MM.1S (cell line): ENCODE measurements around the gene CFAP77.

ENCODE experiments used
- DNase-seq: peaks from one replicate; pipeline ENCODE4 v3.0.0-alpha.2; 2015
- H2AFZ ChIP-seq: fragments of 300-600 bp; sonication (generic); 2 replicates; pipeline ENCODE4 v1.6.0; 2016; ENCODE audit warnings: antibody characterized with exemption, low read length
- H3F3A ChIP-seq: fragments of 300-600 bp; sonication (generic); 2 replicates; pipeline ENCODE4 v1.6.1; 2016; ENCODE audit warnings: mild to moderate bottlenecking, antibody characterized with exemption, low read length, moderate library complexity, mixed read lengths; ENCODE audit not compliant: insufficient read depth
- H3K27ac ChIP-seq: fragments of 300-600 bp; sonication (generic); 2 replicates; pipeline ENCODE4 v1.5.1; 2016; ENCODE audit warnings: mild to moderate bottlenecking, low read length
- H3K27me3 ChIP-seq: fragments of 300-600 bp; sonication (generic); replicated peaks from 2 replicates; pipeline ENCODE4 v1.6.0; 2016; ENCODE audit warnings: low read length; ENCODE audit not compliant: insufficient read depth
- H3K36me3 ChIP-seq: fragments of 300-600 bp; sonication (generic); replicated peaks from 2 replicates; pipeline ENCODE4 v1.6.1; 2016; ENCODE audit warnings: mild to moderate bottlenecking, low read length, mixed read lengths; ENCODE audit not compliant: insufficient read depth
- H3K4me1 ChIP-seq: fragments of 300-600 bp; sonication (generic); 2 replicates; pipeline ENCODE4 v1.6.1; 2016; ENCODE audit warnings: low read length, mixed read lengths
- H3K4me2 ChIP-seq: fragments of 300-600 bp; sonication (generic); 2 replicates; pipeline ENCODE4 v1.6.0; 2016; ENCODE audit warnings: low read depth, low read length
- H3K4me3 ChIP-seq: fragments of 300-600 bp; sonication (generic); 2 replicates; pipeline ENCODE4 v1.5.1; 2016; ENCODE audit warnings: low read length, mixed read lengths
- H3K79me2 ChIP-seq: fragments of 300-600 bp; sonication (generic); 2 replicates; pipeline ENCODE4 v1.6.1; 2016; ENCODE audit warnings: mixed run types, low read length, mixed read lengths
- H3K9ac ChIP-seq: fragments of 300-600 bp; sonication (generic); 2 replicates; pipeline ENCODE4 v1.6.1; 2016; ENCODE audit warnings: low read length, mixed read lengths
- H3K9me2 ChIP-seq: fragments of 300-600 bp; sonication (generic); replicated peaks from 2 replicates; pipeline ENCODE4 v1.6.1; 2016; ENCODE audit warnings: mild to moderate bottlenecking, low read length, mixed read lengths; ENCODE audit not compliant: insufficient read depth
- H3K9me3 ChIP-seq: fragments of 300-600 bp; sonication (generic); replicated peaks from 2 replicates; pipeline ENCODE4 v1.6.1; 2016; ENCODE audit warnings: mild to moderate bottlenecking, low read length, mixed read lengths; ENCODE audit not compliant: insufficient read depth
- H4K20me1 ChIP-seq: fragments of 300-600 bp; sonication (generic); 2 replicates; pipeline ENCODE4 v1.6.1; 2016; ENCODE audit warnings: mild to moderate bottlenecking, low read length, moderate library complexity, mixed read lengths; ENCODE audit not compliant: insufficient read depth
- EZH2 ChIP-seq: fragments of 300-600 bp; sonication (generic); optimal IDR thresholded peaks from 2 replicates; pipeline ENCODE3; 2017; ENCODE audit warnings: low read depth, mild to moderate bottlenecking, antibody characterized with exemption, low read length, mixed read lengths
- EZH2phosphoT487 ChIP-seq: fragments of 300-600 bp; sonication (generic); IDR thresholded peaks from 2 replicates; pipeline ENCODE4 v1.6.1; 2018; ENCODE audit warnings: antibody characterized with exemption, low read length
- TF ChIP-seq, protein P1 (sequence below): fragments of 300-600 bp; sonication (generic); IDR thresholded peaks from 2 replicates; pipeline ENCODE4 v1.5.1; 2016; ENCODE audit warnings: antibody characterized with exemption, low read length, mixed read lengths

CFAP77 gene

DNA sequence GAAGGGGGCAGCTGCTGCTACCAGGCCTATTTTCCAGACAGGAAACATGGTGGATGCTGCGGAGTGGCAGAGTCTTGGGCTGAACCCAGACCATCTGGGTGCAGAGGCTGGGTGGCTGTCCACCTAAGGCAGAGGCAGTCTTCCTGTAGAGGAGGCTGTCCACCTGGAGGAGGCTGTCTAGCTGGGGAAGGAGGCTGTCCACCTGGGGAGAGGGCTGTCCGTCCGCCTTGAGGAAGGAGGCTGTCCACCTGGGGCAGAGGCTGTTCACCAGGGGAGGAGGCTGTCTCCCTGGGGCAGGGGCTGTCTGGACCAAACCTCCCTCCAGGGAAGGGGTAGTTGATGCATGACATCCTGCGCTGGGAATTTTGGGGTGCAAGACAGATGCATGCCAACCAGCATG, 133.2 kb downstream of the CFAP77 start:
- Histone ChIP-seq H3K9me2 (no peaks in the 10 kb centered on the region), H3K4me2 (no peak overlapping the region), H3K36me3 (no peaks in the 10 kb centered on the region), H3K27ac (no peak overlapping the region), H2AFZ (no peak overlapping the region), H3K9ac (no peak overlapping the region), H3K9me3 (no peaks in the 10 kb centered on the region), H3F3A (no peaks in the 10 kb centered on the region), H4K20me1 (no peaks in the 10 kb centered on the region), H3K4me1 (no peaks in the 10 kb centered on the region), H3K4me3 (no peak overlapping the region), H3K27me3 (peaks cover 89% of the 10 kb centered on the region), H3K79me2 (no peaks in the 10 kb centered on the region)
- no peak for DNase-seq
- TF ChIP-seq, protein P1, sequence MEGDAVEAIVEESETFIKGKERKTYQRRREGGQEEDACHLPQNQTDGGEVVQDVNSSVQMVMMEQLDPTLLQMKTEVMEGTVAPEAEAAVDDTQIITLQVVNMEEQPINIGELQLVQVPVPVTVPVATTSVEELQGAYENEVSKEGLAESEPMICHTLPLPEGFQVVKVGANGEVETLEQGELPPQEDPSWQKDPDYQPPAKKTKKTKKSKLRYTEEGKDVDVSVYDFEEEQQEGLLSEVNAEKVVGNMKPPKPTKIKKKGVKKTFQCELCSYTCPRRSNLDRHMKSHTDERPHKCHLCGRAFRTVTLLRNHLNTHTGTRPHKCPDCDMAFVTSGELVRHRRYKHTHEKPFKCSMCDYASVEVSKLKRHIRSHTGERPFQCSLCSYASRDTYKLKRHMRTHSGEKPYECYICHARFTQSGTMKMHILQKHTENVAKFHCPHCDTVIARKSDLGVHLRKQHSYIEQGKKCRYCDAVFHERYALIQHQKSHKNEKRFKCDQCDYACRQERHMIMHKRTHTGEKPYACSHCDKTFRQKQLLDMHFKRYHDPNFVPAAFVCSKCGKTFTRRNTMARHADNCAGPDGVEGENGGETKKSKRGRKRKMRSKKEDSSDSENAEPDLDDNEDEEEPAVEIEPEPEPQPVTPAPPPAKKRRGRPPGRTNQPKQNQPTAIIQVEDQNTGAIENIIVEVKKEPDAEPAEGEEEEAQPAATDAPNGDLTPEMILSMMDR, result no peak
- TF ChIP-seq EZH2, result no peak
- no peak for TF ChIP-seq EZH2phosphoT487

DNA sequence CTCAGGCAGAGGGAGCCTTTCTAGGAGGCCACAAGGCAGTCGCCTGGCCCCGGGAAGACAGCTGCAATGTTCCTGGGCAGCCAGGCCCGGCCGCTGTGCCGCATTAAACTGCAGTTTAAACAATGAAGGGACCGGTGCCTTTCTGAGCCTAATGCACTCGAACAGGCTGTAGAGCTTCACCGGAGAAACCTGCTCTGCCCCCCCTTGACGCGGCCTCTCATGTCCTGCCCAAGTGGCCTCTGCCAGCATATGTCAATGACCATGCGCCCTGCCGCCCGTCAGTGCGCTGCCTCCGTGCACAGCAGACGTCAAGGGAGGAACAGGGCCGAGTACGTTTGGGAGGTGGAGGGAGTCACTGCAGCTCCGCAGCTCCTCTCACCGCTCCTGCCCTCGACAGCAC, 133.9 kb downstream of the CFAP77 start:
- Histone ChIP-seq H3K4me1 (no peaks in the 10 kb centered on the region), H4K20me1 (no peaks in the 10 kb centered on the region), H3K4me3 (no peak overlapping the region), H3K9me2 (no peaks in the 10 kb centered on the region), H3K4me2 (no peak overlapping the region), H3K27me3 (peaks cover 92% of the 10 kb centered on the region), H3K9me3 (no peaks in the 10 kb centered on the region), H3F3A (no peaks in the 10 kb centered on the region), H3K9ac (no peak overlapping the region), H3K27ac (no peak overlapping the region), H3K79me2 (no peaks in the 10 kb centered on the region), H2AFZ (no peak overlapping the region), H3K36me3 (no peaks in the 10 kb centered on the region)
- DNase-seq, result no peak
- TF ChIP-seq EZH2phosphoT487, result no peak
- no peak for TF ChIP-seq EZH2
- TF ChIP-seq, protein P1, result no peak

DNA sequence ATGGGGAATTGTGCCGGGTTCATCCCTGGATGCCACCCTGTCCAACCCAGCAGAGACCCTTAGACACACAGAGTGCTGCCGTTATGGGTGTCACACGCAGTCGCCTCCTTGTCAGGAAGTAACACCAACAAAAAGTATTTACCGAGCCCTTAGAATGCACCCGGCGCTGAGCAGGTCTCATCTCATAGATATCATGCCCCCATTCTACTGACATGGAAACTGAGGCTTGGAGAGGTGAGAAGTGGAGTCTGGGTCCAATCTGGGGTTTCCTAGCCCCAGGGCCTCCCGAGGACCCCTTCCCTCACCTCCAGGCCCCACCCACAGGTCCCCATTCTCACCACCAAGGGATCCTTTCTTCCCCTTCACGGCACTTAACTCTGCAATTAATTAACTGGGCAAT, 135.6 kb downstream of the CFAP77 start:
- no peaks in the 10 kb centered on the region for H3K9me3 ChIP-seq
- H3K9me2 ChIP-seq, result no peaks in the 10 kb centered on the region
- DNase-seq, result no peak
- no peaks in the 10 kb centered on the region for H3F3A ChIP-seq
- no peaks in the 10 kb centered on the region for H3K79me2 ChIP-seq
- no peak overlapping the region for H3K9ac ChIP-seq
- H3K4me2 ChIP-seq, result no peak overlapping the region
- peaks cover 92% of the 10 kb centered on the region for H3K27me3 ChIP-seq
- H3K4me3 ChIP-seq, result no peak overlapping the region
- H3K36me3 ChIP-seq, result no peaks in the 10 kb centered on the region
- no peaks in the 10 kb centered on the region for H4K20me1 ChIP-seq
- no peak overlapping the region for H3K27ac ChIP-seq
- H3K4me1 ChIP-seq, result no peaks in the 10 kb centered on the region
- TF ChIP-seq EZH2 (no peak), EZH2phosphoT487 (no peak)
- TF ChIP-seq, protein P1, result no peak
- H2AFZ ChIP-seq, result no peak overlapping the region
